ENCODE results near the gene ELF2. TPM values are rescaled to one million over a fixed set of nuclear protein-coding genes. Genes with fewer than 3 reads are reported as not detected.

Gene ELF2
- total RNA-seq, 1 donor, result 52.2 TPM

GRCh38 chr4:139154538-139154937 is 22.5 kb downstream of the ELF2 start:
- DNase-seq (ENCODE audit: low read depth), result no peak
- no peak overlapping the region for H3K4me3 ChIP-seq (ENCODE audit: low read depth, low read length)
- TF ChIP-seq, protein P1, sequence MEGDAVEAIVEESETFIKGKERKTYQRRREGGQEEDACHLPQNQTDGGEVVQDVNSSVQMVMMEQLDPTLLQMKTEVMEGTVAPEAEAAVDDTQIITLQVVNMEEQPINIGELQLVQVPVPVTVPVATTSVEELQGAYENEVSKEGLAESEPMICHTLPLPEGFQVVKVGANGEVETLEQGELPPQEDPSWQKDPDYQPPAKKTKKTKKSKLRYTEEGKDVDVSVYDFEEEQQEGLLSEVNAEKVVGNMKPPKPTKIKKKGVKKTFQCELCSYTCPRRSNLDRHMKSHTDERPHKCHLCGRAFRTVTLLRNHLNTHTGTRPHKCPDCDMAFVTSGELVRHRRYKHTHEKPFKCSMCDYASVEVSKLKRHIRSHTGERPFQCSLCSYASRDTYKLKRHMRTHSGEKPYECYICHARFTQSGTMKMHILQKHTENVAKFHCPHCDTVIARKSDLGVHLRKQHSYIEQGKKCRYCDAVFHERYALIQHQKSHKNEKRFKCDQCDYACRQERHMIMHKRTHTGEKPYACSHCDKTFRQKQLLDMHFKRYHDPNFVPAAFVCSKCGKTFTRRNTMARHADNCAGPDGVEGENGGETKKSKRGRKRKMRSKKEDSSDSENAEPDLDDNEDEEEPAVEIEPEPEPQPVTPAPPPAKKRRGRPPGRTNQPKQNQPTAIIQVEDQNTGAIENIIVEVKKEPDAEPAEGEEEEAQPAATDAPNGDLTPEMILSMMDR (IDR thresholded peaks at IDR 0.05; ENCODE audit: insufficient read depth, low read length), result no peak

DNA sequence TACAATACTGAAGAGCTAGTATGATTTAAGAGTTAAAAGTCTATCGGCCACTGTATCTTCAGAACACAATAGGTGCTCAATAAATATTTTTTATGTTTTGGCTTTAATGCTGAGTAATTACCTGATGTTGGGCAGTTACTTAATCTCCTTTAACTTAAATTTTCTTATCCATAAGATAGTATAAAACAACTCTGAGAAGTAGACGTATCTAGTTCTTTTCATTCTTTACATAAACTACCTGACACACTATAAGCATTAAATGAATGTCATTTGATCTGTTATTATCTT is 22.9 kb downstream of the ELF2 start:
- TF ChIP-seq, protein P1 (IDR thresholded peaks at IDR 0.05; ENCODE audit: insufficient read depth, low read length), result no peak

DNA sequence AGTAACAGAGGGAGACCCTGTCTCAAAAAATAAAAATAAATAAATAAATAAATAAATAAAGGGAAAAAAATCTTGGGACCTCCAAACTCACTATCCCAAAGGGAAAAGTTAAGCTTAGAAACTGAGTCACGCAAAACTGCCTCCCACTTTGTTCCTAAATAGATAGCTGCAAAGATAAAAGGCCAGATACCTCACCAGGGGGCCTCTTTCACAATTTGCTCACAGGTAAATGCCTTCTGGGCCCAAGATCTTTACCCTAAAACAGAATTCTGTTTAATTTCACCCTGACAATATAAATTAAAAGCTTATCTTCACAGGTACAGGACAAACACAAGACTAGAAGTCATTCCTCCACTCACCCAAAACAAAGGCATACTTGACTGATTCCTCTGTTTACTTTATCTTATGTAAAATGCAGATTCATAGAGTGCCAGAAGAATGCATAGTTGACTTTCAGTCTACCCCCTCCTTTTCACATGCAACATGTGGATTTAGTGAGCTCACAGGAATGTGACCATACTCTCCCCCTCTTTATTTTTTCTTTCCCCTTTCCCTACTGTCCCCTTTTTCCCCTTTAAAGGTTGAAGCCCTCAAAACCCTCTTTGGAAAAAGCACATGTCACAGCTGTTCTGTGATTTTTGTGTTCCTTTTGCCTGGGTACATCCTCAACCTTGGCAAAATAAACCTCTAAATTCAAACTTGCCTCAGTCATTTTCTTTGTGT is 23.4 kb downstream of the ELF2 start:
- H3K4me3 ChIP-seq (ENCODE audit: low read depth, low read length), result no peak overlapping the region
- peak; percentile 30 for DNase-seq (ENCODE audit: low read depth)
- TF ChIP-seq, protein P1 (IDR thresholded peaks at IDR 0.05; ENCODE audit: insufficient read depth, low read length), result no peak

More for the DNA sequence above, 22.9 kb downstream of the ELF2 start:
- no peak overlapping the region for H3K4me3 ChIP-seq (ENCODE audit: low read depth, low read length)
- DNase-seq (ENCODE audit: low read depth), result no peak

DNA sequence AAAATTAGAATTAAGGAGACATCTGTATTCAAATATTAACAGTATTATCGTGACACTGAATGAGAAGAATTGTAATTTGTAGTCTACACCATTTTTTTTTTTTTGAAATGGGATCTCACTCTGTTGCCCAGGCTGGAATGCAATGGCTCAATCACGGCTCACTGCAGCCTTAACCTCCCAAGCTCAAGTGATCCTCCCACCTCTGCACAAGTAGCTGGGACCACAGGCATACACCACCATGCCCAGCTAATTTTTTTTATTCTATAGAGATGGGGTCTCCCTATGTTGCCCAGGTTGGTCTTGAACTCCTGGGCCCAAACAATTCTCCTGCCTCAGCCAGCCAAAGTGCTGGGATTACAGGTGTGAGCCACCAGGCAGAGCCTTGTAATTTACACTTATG is 24.8 kb downstream of the ELF2 start:
- DNase-seq (ENCODE audit: low read depth), result no peak
- TF ChIP-seq, protein P1 (IDR thresholded peaks at IDR 0.05; ENCODE audit: insufficient read depth, low read length), result no peak
- no peak overlapping the region for H3K4me3 ChIP-seq (ENCODE audit: low read depth, low read length)

- no peak overlapping the region for H3K4me3 ChIP-seq (ENCODE audit: low read depth, low read length)
- TF ChIP-seq, protein P1 (IDR thresholded peaks at IDR 0.05; ENCODE audit: insufficient read depth, low read length), result no peak
- DNase-seq (ENCODE audit: low read depth), result no peak
Observed at GRCh38 chr4:139146926-139147629, 29.9 kb downstream of the ELF2 start.

DNA sequence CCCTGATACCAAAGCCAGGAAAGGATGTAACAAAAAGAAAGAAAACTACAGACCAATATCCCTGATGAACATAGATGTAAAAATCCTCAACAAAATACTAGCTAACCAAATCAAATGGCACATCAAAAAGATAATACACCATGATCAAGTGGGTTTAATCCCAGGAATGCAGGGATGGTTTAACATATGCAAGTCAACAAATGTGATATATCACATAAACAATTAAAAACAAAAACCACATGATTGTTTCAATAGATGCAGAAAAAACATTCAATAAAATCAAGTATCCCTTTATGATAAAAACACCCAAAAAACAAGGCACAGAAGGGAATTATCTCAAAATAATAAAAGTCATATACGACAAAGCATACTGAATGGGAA is 31.5 kb downstream of the ELF2 start:
- no peak for DNase-seq (ENCODE audit: low read depth)
- TF ChIP-seq, protein P1 (IDR thresholded peaks at IDR 0.05; ENCODE audit: insufficient read depth, low read length), result no peak
- no peak overlapping the region for H3K4me3 ChIP-seq (ENCODE audit: low read depth, low read length)

All from fibroblast of the aortic adventitia (primary cell).